ENCODE results near the gene WHAMM. TPM values are rescaled to one million over a fixed set of nuclear protein-coding genes. Genes with fewer than 3 reads are reported as not detected.

WHAMM gene
- polyA plus RNA-seq, 2 of the 4 experiments (the other 2 are of a cell fraction), result 5.1 to 5.6 TPM

- POLR2A ChIA-PET, result interaction anchor here (0.9 kb wide), 1 partner anchor 101 kb away, joined by 3 read pairs; no protein-coding TSS in a partner anchor
These were observed 42.0 kb downstream of the WHAMM start for GRCh38 chr15:82851306-82851850.

GRCh38 chr15:82851981-82852511 is 42.6 kb downstream of the WHAMM start:
- TF ChIP-seq RCOR1 (IDR thresholded peaks at IDR 0.05; ENCODE audit: low read depth, low read length) (no peak), NR3C1 (IDR thresholded peaks at IDR 0.05) (no peak), SMC3 (IDR thresholded peaks at IDR 0.05) (no peak), ZFP36 (IDR thresholded peaks at IDR 0.05; ENCODE audit: borderline replicate concordance, partially characterized antibody) (no peak), HOXB5 (CRISPR knock-in tag; IDR thresholded peaks at IDR 0.05) (no peak), CHD4 (IDR thresholded peaks at IDR 0.05; ENCODE audit: borderline replicate concordance) (no peak), ELK1 (IDR thresholded peaks at IDR 0.05; ENCODE audit: low read depth, low read length) (no peak), HDAC2 (IDR thresholded peaks at IDR 0.05) (no peak), CHD2 (IDR thresholded peaks at IDR 0.05; ENCODE audit: low read length, partially characterized antibody) (no peak)

More at GRCh38 chr15:82851306-82851850, 42.0 kb downstream of the WHAMM start:
- WGBS (ENCODE audit: missing lambda C conversion rate), result 92% methylated on average over 14 of the region's 14 CpGs
- Histone ChIP-seq H3K9me3 (no peaks in the 10 kb centered on the region), H3K4me2 (no peak overlapping the region), H3K27ac (no peak overlapping the region), H3K4me1 (no peaks in the 10 kb centered on the region), H3K4me3 (no peak overlapping the region)
- no peak for DNase-seq (ENCODE audit: low read depth in 1 of 2, low spot score in 1 of 2)
- FAIRE-seq, result no peak
- no peak for TF ChIP-seq HDAC2 (IDR thresholded peaks at IDR 0.05)
- ATAC-seq, result no peak
- CTCF ChIA-PET, result interaction anchor here (1.4 to 4.8 kb wide), 7 partner anchors 9 to 707 kb away, joined by 3 to 47 read pairs (median 9); partner anchors contain the start of gene C15orf40

DNA sequence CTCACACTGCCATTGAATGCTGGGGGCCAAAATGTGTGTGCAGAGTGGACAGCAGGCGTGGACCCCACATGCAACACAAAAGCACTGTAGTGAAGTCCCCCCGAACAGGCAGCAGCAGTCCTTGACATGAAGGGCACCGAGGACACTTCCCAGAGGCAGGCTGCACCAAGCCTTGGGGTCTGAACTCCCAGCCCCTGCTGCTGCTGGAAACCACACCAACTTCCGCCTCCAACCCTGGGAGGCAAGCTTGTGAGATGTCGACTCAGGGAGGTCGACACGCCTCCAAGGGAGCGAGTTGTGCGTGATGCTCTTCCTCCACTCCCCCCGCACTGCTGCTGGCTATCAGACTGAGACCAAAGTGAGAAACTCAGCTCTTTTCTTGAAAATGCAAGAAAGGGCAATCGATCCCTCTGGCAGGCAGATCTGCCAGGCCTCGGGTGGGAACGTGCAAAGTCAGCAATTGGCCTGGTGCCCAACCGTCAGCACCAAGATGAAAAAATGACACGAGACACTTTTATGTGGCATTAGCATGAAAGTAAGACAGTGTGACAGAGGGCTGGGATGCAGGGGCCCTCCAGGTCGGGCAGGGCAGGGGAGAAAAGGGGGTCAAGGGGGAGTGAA is 43.6 kb downstream of the WHAMM start:
- no peaks in the 10 kb centered on the region for H3K4me1 ChIP-seq
- TF ChIP-seq MAFK (IDR thresholded peaks at IDR 0.05; ENCODE audit: partially characterized antibody), result peak; percentile 69
- no peak for TF ChIP-seq CHD2 (IDR thresholded peaks at IDR 0.05; ENCODE audit: low read length, partially characterized antibody)
- TF ChIP-seq ATOH8 (CRISPR knock-in tag; IDR thresholded peaks at IDR 0.05; ENCODE audit: low read depth), result no peak
- TF ChIP-seq HES2 (IDR thresholded peaks at IDR 0.05), result no peak
- no peak for TF ChIP-seq CBX2 (IDR thresholded peaks at IDR 0.05; ENCODE audit: borderline replicate concordance, low read depth)
- no peak for TF ChIP-seq EHF (CRISPR knock-in tag; IDR thresholded peaks at IDR 0.05)
- no peak for FAIRE-seq
- H3K9me3 ChIP-seq, result no peaks in the 10 kb centered on the region
- ATAC-seq, result no peak
- no peak overlapping the region for H3K4me3 ChIP-seq
- ChIA-PET POLR2A (no interaction called here), CTCF (interaction anchor here (0.6 kb wide), 1 partner anchor 84 kb away, joined by 3 read pairs; no protein-coding TSS in a partner anchor)
- DNase-seq (ENCODE audit: low read depth in 1 of 2, low spot score in 1 of 2), result no peak
- WGBS (ENCODE audit: missing lambda C conversion rate), result 77% methylated on average over 16 of the region's 16 CpGs
- H3K27ac ChIP-seq, result no peak overlapping the region
- no peak overlapping the region for H3K4me2 ChIP-seq

More at GRCh38 chr15:82851981-82852511, 42.6 kb downstream of the WHAMM start:
- no peak overlapping the region for H3K27ac ChIP-seq
- 78% methylated on average over 9 of the region's 9 CpGs for WGBS (ENCODE audit: missing lambda C conversion rate)
- DNase-seq (ENCODE audit: low read depth in 1 of 2, low spot score in 1 of 2) (no peak), FAIRE-seq (no peak), ATAC-seq (no peak)
- no peak overlapping the region for H3K4me3 ChIP-seq
- POLR2A ChIA-PET, result interaction anchor here (0.9 kb wide), 1 partner anchor 102 kb away, joined by 3 read pairs; no protein-coding TSS in a partner anchor
- no peaks in the 10 kb centered on the region for H3K4me1 ChIP-seq
- CTCF ChIA-PET, result interaction anchor here (1.8 to 4.8 kb wide), 3 partner anchors 9 to 148 kb away, joined by 6 to 47 read pairs (median 6); no protein-coding TSS in a partner anchor
- H3K9me3 ChIP-seq, result no peaks in the 10 kb centered on the region
- no peak overlapping the region for H3K4me2 ChIP-seq

- Histone ChIP-seq H3K4me2 (no peak overlapping the region), H3K9me3 (no peaks in the 10 kb centered on the region), H3K4me3 (no peak overlapping the region), H3K27ac (no peak overlapping the region), H3K4me1 (no peaks in the 10 kb centered on the region)
- DNase-seq (ENCODE audit: low read depth in 1 of 2, low spot score in 1 of 2), result no peak
- ChIA-PET POLR2A (no interaction called here), CTCF (interaction anchor here (0.7 kb wide), 1 partner anchor 25 kb away, joined by 4 read pairs; no protein-coding TSS in a partner anchor)
- 90% methylated on average over 19 of the region's 21 CpGs for WGBS (ENCODE audit: missing lambda C conversion rate)
- no peak for FAIRE-seq
- TF ChIP-seq JUN (IDR thresholded peaks at IDR 0.05), result no peak
- TF ChIP-seq HES2 (IDR thresholded peaks at IDR 0.05), result no peak
- no peak for TF ChIP-seq JUNB (IDR thresholded peaks at IDR 0.05)
- TF ChIP-seq CBX2 (IDR thresholded peaks at IDR 0.05; ENCODE audit: borderline replicate concordance, low read depth), result no peak
- TF ChIP-seq EHF (CRISPR knock-in tag; IDR thresholded peaks at IDR 0.05), result no peak
- no peak for TF ChIP-seq FOSL2 (IDR thresholded peaks at IDR 0.05)
- no peak for TF ChIP-seq FOSL2 (CRISPR knock-in tag; IDR thresholded peaks at IDR 0.05)
- no peak for TF ChIP-seq HOXA7 (CRISPR knock-in tag; IDR thresholded peaks at IDR 0.05)
- TF ChIP-seq FOXS1 (CRISPR knock-in tag; IDR thresholded peaks at IDR 0.05), result no peak
- no peak for TF ChIP-seq E2F6 (IDR thresholded peaks at IDR 0.05; ENCODE audit: borderline replicate concordance, low read depth)
- no peak for ATAC-seq
These were observed 45.1 kb downstream of the WHAMM start for GRCh38 chr15:82854554-82854953.
